HL-60 (cell line): ENCODE results near the gene TAF1B.

ENCODE experiments used
- DNase-seq, 2 experiments: peaks; one replicate each; pipeline ENCODE4 v3.0.0-alpha.2; 2010 to 2020; ENCODE audit warnings: low read depth in 1 of 2, low spot score in 1 of 2
- H3K27ac ChIP-seq: fragments of 250-450 bp; sonication (Bioruptor Pico); replicated peaks from 2 replicates; pipeline ENCODE4 v1.5.1; 2020; ENCODE audit warnings: mild to moderate bottlenecking, moderate library complexity
- H3K27me3 ChIP-seq: fragments of 250-450 bp; sonication (Bioruptor Pico); 2 replicates; pipeline ENCODE4 v1.5.1; 2021; ENCODE audit warnings: mild to moderate bottlenecking, moderate library complexity; ENCODE audit not compliant: insufficient read depth, poor library complexity, severe bottlenecking
- H3K4me3 ChIP-seq: replicated peaks from 2 replicates; pipeline ENCODE4 v1.5.1; 2011; ENCODE audit warnings: mild to moderate bottlenecking, control low read depth, low read length; ENCODE audit not compliant: insufficient read depth
- CTCF ChIP-seq: IDR thresholded peaks from one replicate; pipeline ENCODE4 v1.5.1; 2011; ENCODE audit warnings: low read length, control low read depth, inconsistent platforms; ENCODE audit not compliant: insufficient read depth
- GABPA ChIP-seq: IDR thresholded peaks from 2 replicates; pipeline ENCODE4 v1.6.1; 2012; ENCODE audit warnings: low read depth
- POLR2AphosphoS5 ChIP-seq: IDR thresholded peaks from 2 replicates; pipeline ENCODE4 v1.6.1; 2012; ENCODE audit warnings: low read depth
- SPI1 ChIP-seq: IDR thresholded peaks from 2 replicates; pipeline ENCODE4 v1.6.1; 2012; ENCODE audit warnings: low read depth, mild to moderate bottlenecking, borderline replicate concordance
- TF ChIP-seq, protein P1 (sequence below): IDR thresholded peaks from 2 replicates; pipeline ENCODE4 v1.6.1; 2012; ENCODE audit warnings: low read depth; ENCODE audit not compliant: insufficient replicate concordance

TAF1B gene

DNA sequence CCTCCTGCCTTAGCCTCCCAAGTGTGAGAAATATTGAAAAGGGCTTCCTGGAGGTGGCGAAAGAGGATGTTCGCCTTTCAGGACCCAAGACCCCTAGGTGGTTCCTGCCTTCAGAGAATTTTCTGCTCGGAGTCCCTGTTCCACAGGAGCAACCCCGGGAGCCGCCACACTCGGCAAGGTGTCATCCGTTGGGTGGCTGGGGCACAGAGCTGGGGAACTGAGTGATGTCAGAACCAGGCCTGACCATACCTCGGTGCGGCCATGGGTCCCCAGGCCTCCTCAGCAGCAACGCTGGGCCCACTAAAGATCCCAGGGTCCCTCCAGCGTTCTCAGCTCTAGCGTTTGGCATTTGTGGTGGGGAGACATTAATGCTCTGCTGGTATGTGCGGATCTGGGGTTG lies 23.7 kb upstream of the TAF1B start:
- Histone ChIP-seq H3K4me3 (no peak overlapping the region), H3K27ac (no peak overlapping the region), H3K27me3 (no peaks in the 10 kb centered on the region)
- TF ChIP-seq SPI1 (no peak), CTCF (no peak), POLR2AphosphoS5 (no peak), GABPA (no peak)
- TF ChIP-seq, protein P1, sequence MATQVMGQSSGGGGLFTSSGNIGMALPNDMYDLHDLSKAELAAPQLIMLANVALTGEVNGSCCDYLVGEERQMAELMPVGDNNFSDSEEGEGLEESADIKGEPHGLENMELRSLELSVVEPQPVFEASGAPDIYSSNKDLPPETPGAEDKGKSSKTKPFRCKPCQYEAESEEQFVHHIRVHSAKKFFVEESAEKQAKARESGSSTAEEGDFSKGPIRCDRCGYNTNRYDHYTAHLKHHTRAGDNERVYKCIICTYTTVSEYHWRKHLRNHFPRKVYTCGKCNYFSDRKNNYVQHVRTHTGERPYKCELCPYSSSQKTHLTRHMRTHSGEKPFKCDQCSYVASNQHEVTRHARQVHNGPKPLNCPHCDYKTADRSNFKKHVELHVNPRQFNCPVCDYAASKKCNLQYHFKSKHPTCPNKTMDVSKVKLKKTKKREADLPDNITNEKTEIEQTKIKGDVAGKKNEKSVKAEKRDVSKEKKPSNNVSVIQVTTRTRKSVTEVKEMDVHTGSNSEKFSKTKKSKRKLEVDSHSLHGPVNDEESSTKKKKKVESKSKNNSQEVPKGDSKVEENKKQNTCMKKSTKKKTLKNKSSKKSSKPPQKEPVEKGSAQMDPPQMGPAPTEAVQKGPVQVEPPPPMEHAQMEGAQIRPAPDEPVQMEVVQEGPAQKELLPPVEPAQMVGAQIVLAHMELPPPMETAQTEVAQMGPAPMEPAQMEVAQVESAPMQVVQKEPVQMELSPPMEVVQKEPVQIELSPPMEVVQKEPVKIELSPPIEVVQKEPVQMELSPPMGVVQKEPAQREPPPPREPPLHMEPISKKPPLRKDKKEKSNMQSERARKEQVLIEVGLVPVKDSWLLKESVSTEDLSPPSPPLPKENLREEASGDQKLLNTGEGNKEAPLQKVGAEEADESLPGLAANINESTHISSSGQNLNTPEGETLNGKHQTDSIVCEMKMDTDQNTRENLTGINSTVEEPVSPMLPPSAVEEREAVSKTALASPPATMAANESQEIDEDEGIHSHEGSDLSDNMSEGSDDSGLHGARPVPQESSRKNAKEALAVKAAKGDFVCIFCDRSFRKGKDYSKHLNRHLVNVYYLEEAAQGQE: no peak
- DNase-seq: no peak

DNA sequence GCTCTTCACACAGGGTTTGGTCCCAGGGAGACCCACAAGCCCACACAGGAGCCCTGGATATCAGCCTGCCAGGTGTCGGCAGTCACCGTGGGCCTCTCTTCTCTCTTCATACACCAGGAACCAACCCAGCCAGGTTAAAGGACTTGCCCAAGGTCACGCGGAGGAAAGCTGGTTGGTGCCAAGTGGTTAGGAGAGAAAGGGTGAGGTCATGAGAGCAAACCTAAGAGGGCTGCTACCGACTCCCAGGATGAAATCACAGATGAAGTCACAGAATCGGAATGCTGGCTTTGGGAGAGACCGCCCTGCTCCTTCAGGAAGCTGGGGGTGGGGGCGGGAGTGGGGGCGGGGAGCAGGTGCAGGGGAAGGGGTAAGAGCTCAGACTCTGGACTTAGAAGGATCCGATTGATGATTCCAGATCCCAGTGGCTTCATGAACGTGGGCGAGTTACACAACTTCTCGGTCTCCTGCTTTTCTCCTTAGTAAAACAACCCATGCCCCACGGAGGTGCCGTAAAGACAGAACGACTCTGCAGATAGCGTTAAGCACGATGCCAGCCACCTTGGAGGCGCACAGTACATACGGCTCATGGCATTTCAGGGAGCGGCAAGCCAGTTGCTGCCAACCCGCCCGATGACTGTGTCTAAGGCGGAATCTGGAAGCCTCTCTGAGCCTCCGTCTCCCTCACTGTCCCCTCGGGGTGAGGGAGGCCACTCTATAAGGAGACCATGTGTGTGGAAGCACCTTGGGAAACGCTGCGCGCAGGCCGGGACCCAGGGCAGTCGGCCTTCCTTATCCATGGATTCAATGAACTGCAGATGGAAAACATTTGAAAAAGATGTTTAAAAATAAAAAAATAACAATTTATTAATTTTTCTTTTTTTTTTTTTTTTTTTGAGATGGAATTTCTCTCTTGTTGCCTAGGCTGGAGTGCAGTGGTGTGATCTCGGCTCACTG lies 23.0 kb upstream of the TAF1B start:
- Histone ChIP-seq H3K27me3 (no peaks in the 10 kb centered on the region), H3K27ac (no peak overlapping the region), H3K4me3 (no peak overlapping the region)
- DNase-seq: no peak
- TF ChIP-seq GABPA (no peak), SPI1 (no peak), POLR2AphosphoS5 (no peak), CTCF (no peak)
- TF ChIP-seq, protein P1: no peak

DNA sequence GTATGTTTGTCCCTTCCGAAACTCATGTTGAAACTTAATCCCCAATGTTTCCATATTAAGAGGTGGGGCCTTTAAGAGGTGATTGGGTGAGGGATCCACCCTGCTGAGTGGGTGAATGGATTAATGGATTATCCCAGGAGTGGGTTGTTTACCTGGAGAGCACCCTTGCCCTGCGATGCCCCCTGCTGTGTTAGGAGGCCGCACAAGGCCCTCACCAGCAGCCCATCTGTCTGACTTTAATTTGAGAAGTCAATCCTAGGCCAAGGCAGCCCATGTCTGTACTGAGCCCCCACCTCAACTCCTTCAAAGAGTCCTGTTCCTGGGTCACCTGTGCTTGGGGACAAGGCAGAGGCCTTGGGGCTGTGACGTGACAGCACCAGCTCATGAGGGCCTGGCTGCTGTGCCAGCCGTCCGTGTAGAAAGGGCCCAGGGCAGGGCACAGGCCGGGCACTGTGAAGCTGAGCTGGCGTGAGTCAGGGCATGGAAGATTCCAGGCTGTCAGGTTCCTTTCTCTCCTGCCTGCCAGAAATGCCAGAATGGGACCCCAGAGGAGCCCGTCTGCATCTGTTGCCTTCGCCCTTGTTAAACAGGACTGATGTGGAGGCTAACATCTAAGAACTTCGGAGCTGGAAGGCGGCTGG lies 21.3 kb upstream of the TAF1B start:
- no peak for DNase-seq
- TF ChIP-seq, protein P1: no peak
- TF ChIP-seq GABPA (no peak), SPI1 (no peak), CTCF (no peak), POLR2AphosphoS5 (no peak)
- Histone ChIP-seq H3K27me3 (no peaks in the 10 kb centered on the region), H3K27ac (no peak overlapping the region), H3K4me3 (no peak overlapping the region)
